ENCODE data around the gene HVCN1.
"Not testable (repeated sequence)": the region's sequence is repeated elsewhere in the genome, so short reads cannot be mapped to it uniquely, and the experiment has no call there.

HVCN1 gene

GRCh38 chr12:110688446-110689280 lies at the start of gene HVCN1:
Gene HVCN1, minus strand, starts transcription at chr12:110689115. Its CDS starts 5,870 bp downstream, at chr12:110683245.
- DNase-seq (ENCODE audit: low read depth): no peak

GRCh38 chr12:110737532-110737931 lies 48.6 kb upstream of the HVCN1 start:
- no peak for DNase-seq (ENCODE audit: low read depth)

- DNase-seq (ENCODE audit: low read depth): not testable (repeated sequence)
Observed at GRCh38 chr12:110737016-110737415, 48.1 kb upstream of the HVCN1 start.

- DNase-seq (ENCODE audit: low read depth): no peak
Observed at GRCh38 chr12:110733900-110734299, 45.0 kb upstream of the HVCN1 start.

- DNase-seq (ENCODE audit: low read depth): no peak
Observed at GRCh38 chr12:110733089-110733715, 44.3 kb upstream of the HVCN1 start.

GRCh38 chr12:110732572-110732971 lies 43.7 kb upstream of the HVCN1 start:
- no peak for DNase-seq (ENCODE audit: low read depth)

GRCh38 chr12:110731479-110731878 lies 42.6 kb upstream of the HVCN1 start:
- DNase-seq (ENCODE audit: low read depth): no peak

GRCh38 chr12:110728628-110729027 lies 39.7 kb upstream of the HVCN1 start:
- no peak for DNase-seq (ENCODE audit: low read depth)

- DNase-seq (ENCODE audit: low read depth): no peak
Observed at GRCh38 chr12:110726708-110727369, 37.9 kb upstream of the HVCN1 start.

GRCh38 chr12:110726028-110726427 lies 37.1 kb upstream of the HVCN1 start:
- no peak for DNase-seq (ENCODE audit: low read depth)

GRCh38 chr12:110725267-110725666 lies 36.4 kb upstream of the HVCN1 start:
- no peak for DNase-seq (ENCODE audit: low read depth)

GRCh38 chr12:110722892-110723291 lies 34.0 kb upstream of the HVCN1 start:
- not testable (repeated sequence) for DNase-seq (ENCODE audit: low read depth)

- DNase-seq (ENCODE audit: low read depth): no peak
Observed at GRCh38 chr12:110721570-110721969, 32.7 kb upstream of the HVCN1 start.

GRCh38 chr12:110720516-110720915 lies 31.6 kb upstream of the HVCN1 start:
- no peak for DNase-seq (ENCODE audit: low read depth)

- DNase-seq (ENCODE audit: low read depth): no peak
Observed at GRCh38 chr12:110718222-110718908, 29.4 kb upstream of the HVCN1 start.

- no peak for DNase-seq (ENCODE audit: low read depth)
Observed at GRCh38 chr12:110717037-110717436, 28.1 kb upstream of the HVCN1 start.

GRCh38 chr12:110708917-110709316 lies 20.0 kb upstream of the HVCN1 start:
- no peak for DNase-seq (ENCODE audit: low read depth)

GRCh38 chr12:110705309-110705708 lies 16.4 kb upstream of the HVCN1 start:
- DNase-seq (ENCODE audit: low read depth): no peak

- DNase-seq (ENCODE audit: low read depth): no peak
Observed at GRCh38 chr12:110704750-110705149, 15.8 kb upstream of the HVCN1 start.

- no peak for DNase-seq (ENCODE audit: low read depth)
Observed at GRCh38 chr12:110704231-110704630, 15.3 kb upstream of the HVCN1 start.

GRCh38 chr12:110702081-110702480 lies 13.2 kb upstream of the HVCN1 start:
- DNase-seq (ENCODE audit: low read depth): no peak
